H1 (cell line): Measurements from ENCODE around the gene THOP1. TPM values are rescaled to one million over a fixed set of nuclear protein-coding genes. Genes with fewer than 3 reads are reported as not detected.

Source experiments
- CTCF ChIA-PET: fragments of 300-600 bp; sonication (Branson Sonifier 250); formaldehyde crosslinking; loops from one replicate; lab custom pipeline; 2021; ENCODE audit not compliant: partially characterized antibody; lab: Charles Lee
- POLR2A ChIA-PET: fragments of 300-600 bp; sonication (Branson Sonifier 250); formaldehyde crosslinking; loops from one replicate; lab custom pipeline; 2021; ENCODE audit warnings: inconsistent platforms; ENCODE audit not compliant: partially characterized antibody; lab: Charles Lee
- DNase-seq, 2 experiments: peaks; one replicate each; pipeline versions ENCODE4 v3.0.0 to v3.0.0-alpha.2; 2010 to 2022; ENCODE audit warnings: low spot score in 2 of 2, low read depth in 1 of 2, mixed read lengths in 1 of 2
- FAIRE-seq: peaks from 2 replicates; lab custom pipeline; 2011; peaks lifted over from hg19 to GRCh38; lab: Jason Lieb, UNC
- H2AFZ ChIP-seq: 2 replicates; pipeline ENCODE4 v1.8.1; 2012; ENCODE audit warnings: low read length, inconsistent platforms
- H2AK5ac ChIP-seq: 2 replicates; pipeline ENCODE4 v1.6.1; 2013; ENCODE audit warnings: low read depth, low read length
- H2BK120ac ChIP-seq: replicated peaks from 2 replicates; pipeline ENCODE3; 2013; ENCODE audit warnings: low read depth, low read length, inconsistent platforms
- H2BK12ac ChIP-seq: 2 replicates; pipeline ENCODE4 v1.6.1; 2013; ENCODE audit warnings: low read depth, low read length
- H2BK15ac ChIP-seq: 2 replicates; pipeline ENCODE4 v1.6.1; 2013; ENCODE audit warnings: low read length
- H2BK20ac ChIP-seq: 2 replicates; pipeline ENCODE4 v1.6.1; 2013; ENCODE audit warnings: low read length
- H2BK5ac ChIP-seq: 2 replicates; pipeline ENCODE4 v1.6.1; 2013; ENCODE audit warnings: low read depth, low read length
- H3K14ac ChIP-seq: 2 replicates; pipeline ENCODE4 v1.6.1; 2013; ENCODE audit warnings: inconsistent platforms; ENCODE audit not compliant: insufficient read length
- H3K18ac ChIP-seq: 2 replicates; pipeline ENCODE4 v1.6.1; 2013; ENCODE audit warnings: low read length; ENCODE audit errors: extremely low read depth
- H3K23ac ChIP-seq: 2 replicates; pipeline ENCODE4 v1.6.1; 2013; ENCODE audit warnings: inconsistent platforms; ENCODE audit not compliant: insufficient read length
- H3K23me2 ChIP-seq: 2 replicates; pipeline ENCODE4 v1.6.1; 2013; ENCODE audit warnings: low read depth, low read length
- H3K27ac ChIP-seq: 2 replicates; pipeline ENCODE4 v1.6.1; 2011; ENCODE audit warnings: low read depth, low read length, inconsistent platforms
- H3K27me3 ChIP-seq, 4 experiments: replicated peaks in 1 of 4; 1 replicate in 1 of 4; 2 replicates in 3 of 4; pipeline versions ENCODE4 v1.6.1 to v1.8.1; 2011 to 2013; ENCODE audit warnings: low read length in 3 of 4, mild to moderate bottlenecking in 3 of 4, inconsistent platforms in 2 of 4, mixed read lengths in 2 of 4, moderate library complexity in 1 of 4; ENCODE audit not compliant: control insufficient read depth in 3 of 4, insufficient read depth in 3 of 4; ENCODE audit errors: extremely low read depth in 1 of 4
- H3K36me3 ChIP-seq, 4 experiments: 2 replicates each; pipeline versions ENCODE4 v1.6.1 to v1.8.1; 2011 to 2013; ENCODE audit warnings: mild to moderate bottlenecking in 4 of 4, low read length in 3 of 4, moderate library complexity in 2 of 4, control low read depth in 1 of 4, inconsistent platforms in 1 of 4; ENCODE audit not compliant: insufficient read depth in 4 of 4, control insufficient read depth in 2 of 4
- H3K4ac ChIP-seq: replicated peaks from 2 replicates; pipeline ENCODE3; 2013; ENCODE audit warnings: low read length, low read depth, mixed read lengths, inconsistent platforms; ENCODE audit not compliant: insufficient read length
- H3K4me1 ChIP-seq, 4 experiments: replicated peaks in 1 of 4; 1 replicate in 1 of 4; 2 replicates in 3 of 4; pipeline versions ENCODE4 v1.6.1 to v1.8.1; 2011 to 2013; ENCODE audit warnings: low read length in 3 of 4, inconsistent platforms in 2 of 4, mixed read lengths in 1 of 4; ENCODE audit not compliant: insufficient read depth in 4 of 4, control insufficient read depth in 3 of 4
- H3K4me2 ChIP-seq, 2 experiments: 2 replicates each; pipeline versions ENCODE4 v1.6.1 to v1.8.1; 2011 to 2013; ENCODE audit warnings: low read depth in 2 of 2, low read length in 2 of 2, control low read depth in 1 of 2, inconsistent platforms in 1 of 2, mild to moderate bottlenecking in 1 of 2; ENCODE audit not compliant: insufficient read depth in 1 of 2
- H3K4me3 ChIP-seq, 4 experiments: fragments of 200-600, 300-600 bp in 1 of 4; sonication (generic), shearing (Covaris generic), sonication (Bioruptor Twin) in 1 of 4; 2 replicates each; pipeline versions ENCODE4 v1.5.1 to v1.8.1; 2011 to 2016; ENCODE audit warnings: low read length in 4 of 4, low read depth in 3 of 4, control low read depth in 2 of 4, inconsistent platforms in 2 of 4, mild to moderate bottlenecking in 2 of 4, mixed read lengths in 1 of 4, moderate library complexity in 1 of 4; ENCODE audit not compliant: insufficient read depth in 2 of 4; ENCODE audit errors: extremely low read depth in 1 of 4
- H3K56ac ChIP-seq: replicated peaks from 2 replicates; pipeline ENCODE3; 2013; ENCODE audit warnings: low read depth, mild to moderate bottlenecking, mixed read lengths, low read length, inconsistent platforms; ENCODE audit not compliant: insufficient read length
- H3K79me1 ChIP-seq: 2 replicates; pipeline ENCODE4 v1.6.1; 2013; ENCODE audit warnings: low read depth, low read length, control low read depth
- H3K79me2 ChIP-seq, 2 experiments: 2 replicates each; pipeline versions ENCODE4 v1.6.1 to v1.8.1; 2012 to 2013; ENCODE audit warnings: low read length in 2 of 2, mild to moderate bottlenecking in 2 of 2, inconsistent platforms in 1 of 2; ENCODE audit not compliant: insufficient read depth in 2 of 2, control insufficient read depth in 1 of 2
- H3K9ac ChIP-seq, 4 experiments: replicated peaks in 1 of 4; 1 replicate in 1 of 4; 2 replicates in 3 of 4; pipeline versions ENCODE4 v1.6.1 to v1.8.1; 2011 to 2013; ENCODE audit warnings: low read depth in 3 of 4, low read length in 3 of 4, control low read depth in 2 of 4, mild to moderate bottlenecking in 2 of 4, moderate library complexity in 2 of 4, inconsistent platforms in 1 of 4; ENCODE audit errors: extremely low read depth in 1 of 4
- H3K9me3 ChIP-seq, 2 experiments: 2 replicates each; pipeline versions ENCODE4 v1.6.1 to v1.8.1; 2012 to 2013; ENCODE audit warnings: mild to moderate bottlenecking in 2 of 2, moderate library complexity in 2 of 2, control low read depth in 1 of 2, inconsistent platforms in 1 of 2, low read depth in 1 of 2, low read length in 1 of 2, mixed read lengths in 1 of 2; ENCODE audit not compliant: insufficient read depth in 2 of 2
- H4K20me1 ChIP-seq, 2 experiments: replicated peaks in 1 of 2; 2 replicates each; pipeline versions ENCODE3 to v1.8.1; 2011 to 2013; ENCODE audit warnings: inconsistent platforms in 2 of 2, low read length in 2 of 2, mild to moderate bottlenecking in 1 of 2; ENCODE audit not compliant: insufficient read depth in 2 of 2, control insufficient read depth in 1 of 2
- H4K5ac ChIP-seq: 2 replicates; pipeline ENCODE4 v1.6.1; 2013; ENCODE audit warnings: low read length, low read depth, mixed read lengths, inconsistent platforms; ENCODE audit not compliant: insufficient read length
- H4K8ac ChIP-seq: 2 replicates; pipeline ENCODE4 v1.8.0; 2013; ENCODE audit warnings: mild to moderate bottlenecking, moderate library complexity, low read length, inconsistent platforms; ENCODE audit not compliant: insufficient read depth; ENCODE audit errors: extremely low read depth
- H4K91ac ChIP-seq: replicated peaks from 2 replicates; pipeline ENCODE3; 2013; ENCODE audit warnings: low read length, mixed read lengths, inconsistent platforms; ENCODE audit not compliant: insufficient read length
- EP300 ChIP-seq, 2 experiments: IDR thresholded peaks; 1 replicate in 1 of 2; 2 replicates in 1 of 2; pipeline ENCODE4 v1.6.1; 2011 to 2012; ENCODE audit warnings: low read depth in 2 of 2, low read length in 2 of 2, mild to moderate bottlenecking in 2 of 2, borderline replicate concordance in 1 of 2, inconsistent platforms in 1 of 2, moderate library complexity in 1 of 2
- KDM1A ChIP-seq: fragments of 200-600, 300-600 bp; sonication (generic); IDR thresholded peaks from 2 replicates; pipeline ENCODE4 v1.7.1; 2016; ENCODE audit warnings: mild to moderate bottlenecking, low read length, borderline replicate concordance
- NANOG ChIP-seq: IDR thresholded peaks from 2 replicates; pipeline ENCODE4 v1.6.1; 2011; ENCODE audit warnings: low read length, low read depth, mild to moderate bottlenecking, inconsistent platforms; ENCODE audit not compliant: insufficient read depth, poor library complexity, severe bottlenecking
- TCF12 ChIP-seq: IDR thresholded peaks from 2 replicates; pipeline ENCODE4 v1.6.1; 2011; ENCODE audit warnings: low read depth, mild to moderate bottlenecking, low read length
- WGBS, 2 experiments: shearing (Covaris generic) in 1 of 2; methylation state at CpG; one replicate each; pipeline versions ENCODE4 v1.1.6 to v1.1.7; 2013 to 2015; ENCODE audit warnings: low lambda C conversion rate in 2 of 2, mixed read lengths in 2 of 2, inconsistent platforms in 1 of 2, low coverage in 1 of 2, missing lambda C conversion rate in 1 of 2; ENCODE audit not compliant: insufficient replicate concordance in 2 of 2, insufficient coverage in 1 of 2, insufficient read length in 1 of 2; ENCODE audit errors: extremely low coverage in 1 of 2, missing lambda C conversion rate in 1 of 2; 5-methylcytosine and 5-hydroxymethylcytosine counted together
- polyA plus RNA-seq, 7 experiments: library from polyadenylated mRNA; depleted of rRNA in 3 of 7; stranded (reverse) in 5 of 7; unstranded in 2 of 7; fragments of >200 nt in 5 of 7; fragments of 200-250 nt in 2 of 7; gene quantifications; 1 replicate in 5 of 7; 2 replicates in 1 of 7; 4 replicates in 1 of 7; pipeline versions ENCODE4 v1.2.1 to v1.2.3, GENCODE V29; 2011 to 2013; ENCODE audit warnings: missing spikeins in 2 of 7, mixed read lengths in 2 of 7
- total RNA-seq: library from RNA; stranded (reverse); fragmentation: NEBNext Ultra II Directional; extraction: Animal tissue kit (Norgen Biotek cat#: 25700); gene quantifications from 2 replicates; pipeline ENCODE4 v1.2.1, GENCODE V29; 2021

Gene THOP1
- total and polyA plus RNA-seq, 2 of the 8 experiments (the other 6 are each of a cell fraction or from before 2014, with no cell fraction given) = 136 to 159 TPM

- Histone ChIP-seq H3K14ac (no peak overlapping the region), H3K4me2 (no peak overlapping the region), H3K4ac (no peak overlapping the region), H3K4me3 (no peak overlapping the region), H3K9ac (no peak overlapping the region), H4K8ac (no peak overlapping the region), H3K4me1 (no peaks in the 10 kb centered on the region), H4K20me1 (peaks cover 0 to 2% of the 10 kb centered on the region in 2 experiments), H2BK15ac (no peak overlapping the region), H3K27me3 (peaks cover 0 to 6% (median 2%) of the 10 kb centered on the region in 4 experiments; a peak in 2 of 7 replicates), H3K23me2 (no peaks in the 10 kb centered on the region), H2BK5ac (no peak overlapping the region), H4K5ac (no peak overlapping the region), H2BK120ac (no peak overlapping the region), H2AK5ac (no peak overlapping the region), H3K18ac (no peak overlapping the region), H3K79me2 (no peaks in the 10 kb centered on the region), H2BK20ac (no peak overlapping the region), H2BK12ac (no peak overlapping the region), H3K79me1 (no peaks in the 10 kb centered on the region), H3K9me3 (no peaks in the 10 kb centered on the region), H3K36me3 (peaks cover 6 to 23% (median 17%) of the 10 kb centered on the region in 4 experiments), H3K56ac (no peak overlapping the region), H4K91ac (no peak overlapping the region), H2AFZ (no peak overlapping the region), H3K23ac (no peak overlapping the region), H3K27ac (no peak overlapping the region)
- POLR2A ChIA-PET = interaction anchor here (1.2 kb wide), 1 partner anchor 136 kb away, joined by 3 read pairs; no protein-coding TSS in a partner anchor
- FAIRE-seq (no peak), DNase-seq (no peak)
- CTCF ChIA-PET = interaction anchor here (1.2 to 9.8 kb wide), 3 partner anchors 98 to 115 kb away, joined by 4 to 117 read pairs (median 19); no protein-coding TSS in a partner anchor
- no peak for TF ChIP-seq EP300 (IDR thresholded peaks at IDR 0.05; ENCODE audit: borderline replicate concordance in 1 of 2, low read depth in 2 of 2, low read length in 2 of 2)
- no peak for TF ChIP-seq KDM1A
- TF ChIP-seq TCF12 = no peak
- no peak for TF ChIP-seq NANOG
- 91% methylated on average over 11 of the region's 21 CpGs; no CpG with 5 or more reads in 1 of the 2 experiments for WGBS, 2 experiments
These were observed 33.9 kb upstream of the THOP1 start for GRCh38 chr19:2751438-2751830.
